Coronary artery (tissue), 2 donors: ENCODE results near the gene UBE3D.
"Not testable (repeated sequence)": the region's sequence is repeated elsewhere in the genome, so short reads cannot be mapped to it uniquely, and the experiment has no call there.

Source experiments
- DNase-seq: peaks from one replicate; pipeline ENCODE4 v3.0.0-alpha.2; 2017; ENCODE audit warnings: low spot score
- H3K27ac ChIP-seq, 2 donors: fragments of 200-600 bp; sonication (generic); one replicate each; pipeline ENCODE4 v1.5.1; 2016 to 2019
- H3K4me3 ChIP-seq: fragments of 200-600 bp; sonication (generic); 2 replicates; pipeline ENCODE4 v1.5.1; 2016; ENCODE audit warnings: mild to moderate bottlenecking, moderate library complexity
- TF ChIP-seq, protein P1 (sequence below): fragments of 200-600 bp; sonication (generic); IDR thresholded peaks from one replicate; pipeline ENCODE4 v1.5.1; 2019; ENCODE audit warnings: antibody characterized with exemption

Gene UBE3D

DNA sequence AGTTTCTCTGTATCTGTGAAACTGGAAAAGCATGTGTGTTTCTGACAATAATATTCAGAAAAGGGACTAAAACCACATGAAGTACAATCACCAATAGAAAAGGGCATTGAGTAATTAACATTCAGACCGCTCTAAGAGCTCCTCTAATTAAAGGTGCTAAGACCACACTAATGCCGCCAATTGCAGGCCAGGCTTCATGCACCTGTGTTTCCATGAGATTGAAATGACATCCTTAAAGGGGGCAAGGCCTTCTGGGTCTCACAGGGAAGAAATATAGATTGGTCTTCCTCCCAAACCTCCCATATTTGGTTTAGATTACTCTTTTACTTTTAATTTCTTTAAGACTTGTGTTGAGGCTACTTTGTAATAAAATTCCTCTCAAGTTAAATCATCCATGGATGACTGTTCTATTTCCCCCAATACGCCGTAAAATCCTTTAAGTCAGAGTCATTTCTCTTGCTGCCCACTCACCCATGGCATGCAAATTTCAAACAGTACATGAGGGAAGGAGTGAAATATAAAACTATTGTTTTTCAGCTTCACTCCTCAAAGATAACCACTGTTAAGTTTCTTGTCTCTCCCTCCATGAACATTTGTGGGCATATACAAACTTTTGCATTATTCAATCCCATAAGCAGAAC, 110.6 kb downstream of the UBE3D start:
- no peak overlapping the region for H3K27ac ChIP-seq
- TF ChIP-seq, protein P1, sequence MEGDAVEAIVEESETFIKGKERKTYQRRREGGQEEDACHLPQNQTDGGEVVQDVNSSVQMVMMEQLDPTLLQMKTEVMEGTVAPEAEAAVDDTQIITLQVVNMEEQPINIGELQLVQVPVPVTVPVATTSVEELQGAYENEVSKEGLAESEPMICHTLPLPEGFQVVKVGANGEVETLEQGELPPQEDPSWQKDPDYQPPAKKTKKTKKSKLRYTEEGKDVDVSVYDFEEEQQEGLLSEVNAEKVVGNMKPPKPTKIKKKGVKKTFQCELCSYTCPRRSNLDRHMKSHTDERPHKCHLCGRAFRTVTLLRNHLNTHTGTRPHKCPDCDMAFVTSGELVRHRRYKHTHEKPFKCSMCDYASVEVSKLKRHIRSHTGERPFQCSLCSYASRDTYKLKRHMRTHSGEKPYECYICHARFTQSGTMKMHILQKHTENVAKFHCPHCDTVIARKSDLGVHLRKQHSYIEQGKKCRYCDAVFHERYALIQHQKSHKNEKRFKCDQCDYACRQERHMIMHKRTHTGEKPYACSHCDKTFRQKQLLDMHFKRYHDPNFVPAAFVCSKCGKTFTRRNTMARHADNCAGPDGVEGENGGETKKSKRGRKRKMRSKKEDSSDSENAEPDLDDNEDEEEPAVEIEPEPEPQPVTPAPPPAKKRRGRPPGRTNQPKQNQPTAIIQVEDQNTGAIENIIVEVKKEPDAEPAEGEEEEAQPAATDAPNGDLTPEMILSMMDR: no peak
- no peak overlapping the region for H3K4me3 ChIP-seq
- no peak for DNase-seq

DNA sequence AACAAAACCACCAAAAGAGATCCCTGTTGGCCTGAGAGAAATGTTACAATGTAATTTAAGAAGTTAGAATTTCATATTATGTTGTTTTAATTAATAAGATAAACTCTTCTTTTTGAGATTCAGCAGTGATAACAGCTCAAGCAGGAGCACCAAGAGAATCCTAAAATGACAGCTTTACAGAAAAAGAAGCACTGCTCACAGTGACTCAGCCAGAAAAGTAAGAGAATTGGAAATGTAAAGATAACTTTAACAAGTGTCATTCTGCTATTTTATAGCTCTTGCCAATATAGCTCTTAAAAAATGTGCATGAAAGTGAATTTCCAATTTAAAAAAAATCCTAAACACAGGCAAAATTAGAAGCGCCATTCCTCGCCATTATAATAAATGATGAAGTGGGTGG, 111.3 kb downstream of the UBE3D start:
- no peak for DNase-seq
- TF ChIP-seq, protein P1: no peak

DNA sequence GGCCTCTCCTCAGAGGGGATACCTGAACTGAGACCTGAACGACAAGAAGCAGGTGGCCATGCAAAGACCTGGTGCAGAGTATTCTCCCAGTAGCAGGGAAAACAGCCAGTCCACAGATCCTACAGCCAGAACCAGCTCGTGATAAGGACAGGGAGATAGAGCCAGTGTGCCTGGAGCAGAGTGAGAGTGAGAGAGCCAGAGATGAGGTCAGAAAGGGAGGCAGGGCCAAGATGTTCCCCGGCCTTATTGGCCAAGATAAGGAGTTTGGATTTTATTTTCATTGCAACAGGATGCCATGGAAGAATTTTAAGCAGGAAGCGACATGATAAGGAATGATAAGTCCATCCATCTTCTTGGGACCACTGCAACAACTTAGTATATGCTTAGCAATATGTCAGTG, 111.8 kb downstream of the UBE3D start:
- no peak overlapping the region for H3K27ac ChIP-seq
- no peak overlapping the region for H3K4me3 ChIP-seq
- TF ChIP-seq, protein P1: no peak
- DNase-seq: no peak

More for the DNA sequence above, 111.3 kb downstream of the UBE3D start:
- no peak overlapping the region for H3K27ac ChIP-seq
- no peak overlapping the region for H3K4me3 ChIP-seq

DNA sequence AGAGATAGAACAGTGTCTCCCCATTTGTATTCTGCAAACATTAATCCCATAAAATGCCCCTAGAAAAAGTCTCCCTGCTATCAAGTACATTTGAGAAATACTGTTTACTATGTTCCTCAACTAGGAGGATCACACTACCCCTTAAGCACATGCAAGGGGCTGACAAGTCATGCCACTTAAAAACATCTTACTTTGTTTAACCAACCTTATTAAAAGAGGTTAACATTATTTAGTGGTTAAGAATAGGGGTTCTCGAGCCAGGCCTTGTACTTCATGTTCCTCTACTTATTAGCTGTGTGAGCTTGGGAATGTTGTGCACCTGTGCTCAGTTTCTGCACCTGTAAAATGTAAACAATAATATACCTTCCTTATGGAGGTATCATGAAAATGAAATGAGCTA, 113.7 kb downstream of the UBE3D start:
- no peak for DNase-seq
- Histone ChIP-seq H3K4me3 (no peak overlapping the region), H3K27ac (no peak overlapping the region)
- TF ChIP-seq, protein P1: no peak

DNA sequence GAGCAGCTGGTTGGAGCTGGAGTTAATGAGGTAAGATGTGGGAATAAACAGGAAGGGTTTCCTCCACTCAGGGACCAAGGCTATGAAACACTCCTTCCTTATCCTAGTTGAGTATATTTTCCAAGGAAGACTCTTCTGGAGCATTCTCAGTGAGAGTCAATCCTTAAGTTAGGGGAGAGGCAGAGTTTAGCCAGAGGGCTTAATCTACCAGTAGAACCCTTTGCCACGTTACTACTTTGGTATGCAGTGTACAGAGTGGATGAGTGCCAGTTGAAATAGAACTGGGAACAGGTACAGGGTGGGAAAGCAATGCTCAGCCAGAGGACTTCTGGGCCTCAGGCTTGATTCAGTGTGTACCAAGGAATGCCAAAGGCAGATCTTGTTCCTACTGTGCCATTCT, 114.3 kb downstream of the UBE3D start:
- TF ChIP-seq, protein P1: no peak
- Histone ChIP-seq H3K4me3 (no peak overlapping the region), H3K27ac (no peak overlapping the region)
- no peak for DNase-seq

DNA sequence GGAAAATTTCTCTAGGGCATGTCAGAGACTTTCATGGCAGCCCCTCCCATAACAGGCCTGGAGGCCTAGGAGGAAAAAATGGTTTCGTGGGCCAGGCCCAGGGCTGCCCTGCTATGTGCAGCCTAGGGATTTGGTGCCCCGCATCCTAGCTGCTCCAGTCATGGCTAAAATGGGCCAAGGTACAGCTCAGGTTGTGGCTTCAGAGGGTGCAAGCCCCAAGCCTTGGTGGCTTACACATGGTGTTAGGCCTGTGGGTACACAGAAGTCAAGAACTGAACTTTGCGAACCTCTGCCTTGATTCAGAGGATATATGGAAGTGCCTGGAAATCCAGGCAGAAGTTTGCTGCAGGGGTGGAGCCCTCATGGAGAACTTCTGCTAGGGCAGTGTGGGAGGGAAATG, 134.7 kb downstream of the UBE3D start:
- not testable (repeated sequence) for H3K27ac ChIP-seq, DNase-seq, H3K4me3 ChIP-seq

DNA sequence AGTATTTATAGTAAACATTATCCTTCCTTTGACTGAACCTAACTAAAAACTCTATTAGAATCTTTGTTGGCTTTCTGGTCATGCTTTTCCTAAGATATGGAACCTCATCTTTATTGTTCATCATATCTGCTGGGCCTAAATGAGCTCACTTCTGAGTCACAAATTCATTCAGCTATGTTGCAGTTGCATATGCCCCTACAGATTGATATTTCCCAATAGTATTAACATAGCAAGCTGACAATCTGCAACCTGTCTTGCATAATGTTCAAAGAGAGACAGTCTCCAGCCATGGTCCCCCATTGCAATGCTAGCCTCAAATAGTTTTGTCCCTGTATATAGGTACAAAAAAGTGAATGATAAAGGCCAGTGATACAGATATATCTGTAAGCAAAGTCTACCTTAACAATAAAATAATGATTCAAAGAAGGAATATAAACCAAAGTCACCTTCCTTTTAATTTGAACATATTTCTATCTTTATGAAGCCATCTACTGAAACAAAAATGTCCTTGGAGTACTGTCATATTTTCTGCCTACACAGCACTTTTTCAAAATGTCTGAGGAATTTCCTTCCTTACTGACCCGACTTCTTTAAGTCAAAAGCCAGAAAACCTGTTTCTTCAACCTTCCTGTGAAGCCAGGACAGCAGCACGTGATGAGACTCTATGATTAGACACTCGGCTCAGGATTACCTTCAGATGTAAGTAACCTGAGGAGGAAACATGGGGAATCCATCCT, 140.7 kb downstream of the UBE3D start:
- no peak overlapping the region for H3K4me3 ChIP-seq
- H3K27ac ChIP-seq: no peak overlapping the region
- DNase-seq: no peak
- TF ChIP-seq, protein P1: no peak
